Measurements from ENCODE around the gene CTSZ.
A peak's percentile ranks its signal among the peaks of the same experiment; 100 is the strongest.

Gene CTSZ

GRCh38 chr20:59040667-59041066, 33.6 kb upstream of the CTSZ start:
- Histone ChIP-seq H3K9me2 (replicated peaks; ENCODE audit: low read depth, low read length) (no peaks in the 10 kb centered on the region), H3K36me3 (ENCODE audit: insufficient read depth, low read length) (peaks cover 26% of the 10 kb centered on the region; the same call in 1 of the 2 replicates), H3K79me2 (ENCODE audit: insufficient read depth, low read length) (peaks cover 70% of the 10 kb centered on the region), H3K27me3 (ENCODE audit: insufficient read depth, low read length, poor library complexity, severe bottlenecking) (no peaks in the 10 kb centered on the region), H3K4me1 (ENCODE audit: insufficient read depth, low read length, poor library complexity, severe bottlenecking) (peaks cover 63% of the 10 kb centered on the region), H3F3A (ENCODE audit: low read depth) (no peaks in the 10 kb centered on the region), H4K20me1 (ENCODE audit: insufficient read depth, low read length, poor library complexity, severe bottlenecking) (peaks cover 62% of the 10 kb centered on the region), H3K4me3 (ENCODE audit: low read length, poor library complexity, severe bottlenecking) (peak overlapping the region; percentile 89), H3K4me2 (ENCODE audit: low read depth, low read length, poor library complexity, severe bottlenecking) (peak overlapping the region; percentile 84), H3K9me3 (ENCODE audit: insufficient read depth, low read depth, low read length) (no peaks in the 10 kb centered on the region), H2AFZ (ENCODE audit: low read length) (no peak overlapping the region), H3K9ac (ENCODE audit: low read depth, low read length, poor library complexity, severe bottlenecking) (peak overlapping the region; percentile 83)
- no peak for TF ChIP-seq EZH2phosphoT487 (IDR thresholded peaks at IDR 0.05; ENCODE audit: borderline replicate concordance)
- no peak for TF ChIP-seq CTCF (conservative IDR thresholded peaks at IDR 0.05; ENCODE audit: low read length)

- peaks cover 70% of the 10 kb centered on the region for H4K20me1 ChIP-seq (ENCODE audit: insufficient read depth, low read length, poor library complexity, severe bottlenecking)
- peak overlapping the region; percentile 83 for H3K9ac ChIP-seq (ENCODE audit: low read depth, low read length, poor library complexity, severe bottlenecking)
- TF ChIP-seq CTCF (conservative IDR thresholded peaks at IDR 0.05; ENCODE audit: low read length) (no peak), EZH2phosphoT487 (IDR thresholded peaks at IDR 0.05; ENCODE audit: borderline replicate concordance) (no peak)
- H3F3A ChIP-seq (ENCODE audit: low read depth), result no peaks in the 10 kb centered on the region
- peak overlapping the region; percentile 84 for H3K4me2 ChIP-seq (ENCODE audit: low read depth, low read length, poor library complexity, severe bottlenecking)
- peak overlapping the region; percentile 89 for H3K4me3 ChIP-seq (ENCODE audit: low read length, poor library complexity, severe bottlenecking)
- H3K9me2 ChIP-seq (replicated peaks; ENCODE audit: low read depth, low read length), result no peaks in the 10 kb centered on the region
- H3K36me3 ChIP-seq (ENCODE audit: insufficient read depth, low read length), result peaks cover 40% of the 10 kb centered on the region; the same call in 1 of the 2 replicates
- no peaks in the 10 kb centered on the region for H3K9me3 ChIP-seq (ENCODE audit: insufficient read depth, low read depth, low read length)
- no peaks in the 10 kb centered on the region for H3K27me3 ChIP-seq (ENCODE audit: insufficient read depth, low read length, poor library complexity, severe bottlenecking)
- H3K79me2 ChIP-seq (ENCODE audit: insufficient read depth, low read length), result peaks cover 78% of the 10 kb centered on the region
- no peak overlapping the region for H2AFZ ChIP-seq (ENCODE audit: low read length)
- peaks cover 63% of the 10 kb centered on the region for H3K4me1 ChIP-seq (ENCODE audit: insufficient read depth, low read length, poor library complexity, severe bottlenecking)
Measured at GRCh38 chr20:59039233-59039632, 32.2 kb upstream of the CTSZ start.

GRCh38 chr20:59037386-59037785, 30.3 kb upstream of the CTSZ start:
- Histone ChIP-seq H3K27me3 (ENCODE audit: insufficient read depth, low read length, poor library complexity, severe bottlenecking) (no peaks in the 10 kb centered on the region), H2AFZ (ENCODE audit: low read length) (no peak overlapping the region), H3K4me1 (ENCODE audit: insufficient read depth, low read length, poor library complexity, severe bottlenecking) (peaks cover 51% of the 10 kb centered on the region), H3F3A (ENCODE audit: low read depth) (no peaks in the 10 kb centered on the region; the same call in 1 of the 2 replicates), H3K79me2 (ENCODE audit: insufficient read depth, low read length) (peaks cover 79% of the 10 kb centered on the region), H4K20me1 (ENCODE audit: insufficient read depth, low read length, poor library complexity, severe bottlenecking) (peaks cover 73% of the 10 kb centered on the region), H3K9ac (ENCODE audit: low read depth, low read length, poor library complexity, severe bottlenecking) (peak overlapping the region; percentile 83), H3K9me2 (replicated peaks; ENCODE audit: low read depth, low read length) (no peaks in the 10 kb centered on the region), H3K9me3 (ENCODE audit: insufficient read depth, low read depth, low read length) (no peaks in the 10 kb centered on the region), H3K4me2 (ENCODE audit: low read depth, low read length, poor library complexity, severe bottlenecking) (peak overlapping the region; percentile 84), H3K36me3 (ENCODE audit: insufficient read depth, low read length) (peaks cover 53% of the 10 kb centered on the region; the same call in 1 of the 2 replicates), H3K4me3 (ENCODE audit: low read length, poor library complexity, severe bottlenecking) (peak overlapping the region; percentile 89)
- TF ChIP-seq EZH2phosphoT487 (IDR thresholded peaks at IDR 0.05; ENCODE audit: borderline replicate concordance), result no peak
- no peak for TF ChIP-seq CTCF (conservative IDR thresholded peaks at IDR 0.05; ENCODE audit: low read length)
